Effector memory CD4-positive, alpha-beta T cell (primary cell): ENCODE measurements around the gene BMPER.

Experiments used
- DNase-seq, 3 donors: peaks; one replicate each; pipeline ENCODE4 v3.0.0-alpha.2; 2020
- H3K27ac ChIP-seq: 2 replicates; pipeline ENCODE4 v1.7.0; 2013; ENCODE audit warnings: mild to moderate bottlenecking, low read length, moderate library complexity; ENCODE audit not compliant: insufficient read depth, poor library complexity, severe bottlenecking
- H3K27me3 ChIP-seq: replicated peaks from 2 replicates; pipeline ENCODE4 v1.7.0; 2013; ENCODE audit warnings: mild to moderate bottlenecking, low read length; ENCODE audit not compliant: insufficient read depth, control insufficient read depth, poor library complexity, severe bottlenecking
- H3K36me3 ChIP-seq: 2 replicates; pipeline ENCODE4 v1.7.0; 2013; ENCODE audit warnings: mild to moderate bottlenecking, low read length, moderate library complexity; ENCODE audit not compliant: control insufficient read depth, insufficient read depth
- H3K4me1 ChIP-seq: 2 replicates; pipeline ENCODE4 v1.7.0; 2013; ENCODE audit warnings: low read length, mild to moderate bottlenecking; ENCODE audit not compliant: control insufficient read depth, insufficient read depth, poor library complexity, severe bottlenecking
- H3K4me3 ChIP-seq: 2 replicates; pipeline ENCODE4 v1.7.0; 2013; ENCODE audit warnings: low read length, low read depth, mild to moderate bottlenecking; ENCODE audit not compliant: insufficient read depth, poor library complexity, severe bottlenecking
- H3K9me3 ChIP-seq: 2 replicates; pipeline ENCODE4 v1.7.0; 2013; ENCODE audit warnings: mild to moderate bottlenecking, low read length, moderate library complexity; ENCODE audit not compliant: control insufficient read depth

BMPER gene

GRCh38 chr7:34080513-34080912 is 175.2 kb downstream of the BMPER start:
- no peak overlapping the region for H3K4me3 ChIP-seq

GRCh38 chr7:34081935-34082334 is 176.6 kb downstream of the BMPER start:
- Histone ChIP-seq H3K4me3 (no peak overlapping the region), H3K9me3 (no peaks in the 10 kb centered on the region), H3K36me3 (no peaks in the 10 kb centered on the region), H3K4me1 (no peaks in the 10 kb centered on the region), H3K27me3 (no peaks in the 10 kb centered on the region), H3K27ac (no peak overlapping the region)
- DNase-seq, result no peak

More at GRCh38 chr7:34080513-34080912, 175.2 kb downstream of the BMPER start:
- H3K36me3 ChIP-seq, result no peaks in the 10 kb centered on the region
- H3K9me3 ChIP-seq, result no peaks in the 10 kb centered on the region
- H3K4me1 ChIP-seq, result no peaks in the 10 kb centered on the region
- H3K27ac ChIP-seq, result no peak overlapping the region
- H3K27me3 ChIP-seq, result no peaks in the 10 kb centered on the region
- DNase-seq, result no peak

GRCh38 chr7:34083440-34083839 is 178.1 kb downstream of the BMPER start:
- no peaks in the 10 kb centered on the region for H3K9me3 ChIP-seq
- H3K27me3 ChIP-seq, result no peaks in the 10 kb centered on the region
- H3K27ac ChIP-seq, result no peak overlapping the region
- H3K36me3 ChIP-seq, result no peaks in the 10 kb centered on the region
- H3K4me1 ChIP-seq, result no peaks in the 10 kb centered on the region
- no peak for DNase-seq
- H3K4me3 ChIP-seq, result no peak overlapping the region

- H3K4me3 ChIP-seq, result no peak overlapping the region
- no peaks in the 10 kb centered on the region for H3K27me3 ChIP-seq
Measured at GRCh38 chr7:34084651-34085050, 179.3 kb downstream of the BMPER start.

GRCh38 chr7:34086064-34086463 is 180.7 kb downstream of the BMPER start:
- H3K4me1 ChIP-seq, result no peaks in the 10 kb centered on the region
- H3K27me3 ChIP-seq, result no peaks in the 10 kb centered on the region
- no peaks in the 10 kb centered on the region for H3K9me3 ChIP-seq
- H3K36me3 ChIP-seq, result no peaks in the 10 kb centered on the region
- no peak overlapping the region for H3K4me3 ChIP-seq
- no peak overlapping the region for H3K27ac ChIP-seq
- no peak for DNase-seq

More at GRCh38 chr7:34084651-34085050, 179.3 kb downstream of the BMPER start:
- H3K27ac ChIP-seq, result no peak overlapping the region
- H3K36me3 ChIP-seq, result no peaks in the 10 kb centered on the region
- DNase-seq, result no peak
- H3K4me1 ChIP-seq, result no peaks in the 10 kb centered on the region
- no peaks in the 10 kb centered on the region for H3K9me3 ChIP-seq

- Histone ChIP-seq H3K9me3 (no peaks in the 10 kb centered on the region), H3K27ac (no peak overlapping the region), H3K27me3 (no peaks in the 10 kb centered on the region), H3K4me3 (no peak overlapping the region), H3K36me3 (no peaks in the 10 kb centered on the region), H3K4me1 (no peaks in the 10 kb centered on the region)
- no peak for DNase-seq
Measured at GRCh38 chr7:34086981-34087380, 181.6 kb downstream of the BMPER start.

GRCh38 chr7:34087892-34088891 is 182.9 kb downstream of the BMPER start:
- DNase-seq, result no peak
- H3K27me3 ChIP-seq, result no peaks in the 10 kb centered on the region
- no peak overlapping the region for H3K4me3 ChIP-seq
- no peaks in the 10 kb centered on the region for H3K36me3 ChIP-seq
- H3K27ac ChIP-seq, result no peak overlapping the region
- no peaks in the 10 kb centered on the region for H3K4me1 ChIP-seq
- H3K9me3 ChIP-seq, result no peaks in the 10 kb centered on the region

- Histone ChIP-seq H3K27me3 (no peaks in the 10 kb centered on the region), H3K4me3 (no peak overlapping the region), H3K9me3 (no peaks in the 10 kb centered on the region), H3K27ac (no peak overlapping the region), H3K36me3 (no peaks in the 10 kb centered on the region), H3K4me1 (no peaks in the 10 kb centered on the region)
- DNase-seq, result no peak
Measured at GRCh38 chr7:34090816-34091215, 185.5 kb downstream of the BMPER start.

GRCh38 chr7:34091321-34091917 is 186.1 kb downstream of the BMPER start:
- no peaks in the 10 kb centered on the region for H3K27me3 ChIP-seq
- H3K36me3 ChIP-seq, result no peaks in the 10 kb centered on the region
- no peak overlapping the region for H3K4me3 ChIP-seq
- H3K4me1 ChIP-seq, result no peaks in the 10 kb centered on the region
- no peaks in the 10 kb centered on the region for H3K9me3 ChIP-seq
- no peak overlapping the region for H3K27ac ChIP-seq
- no peak for DNase-seq

GRCh38 chr7:34093276-34093675 is 187.9 kb downstream of the BMPER start:
- Histone ChIP-seq H3K4me1 (no peaks in the 10 kb centered on the region), H3K4me3 (no peak overlapping the region), H3K9me3 (no peaks in the 10 kb centered on the region), H3K27me3 (no peaks in the 10 kb centered on the region), H3K36me3 (no peaks in the 10 kb centered on the region), H3K27ac (no peak overlapping the region)
- no peak for DNase-seq
